HEK293 (cell line): ENCODE data around the gene C14orf93.

Experiments
- CTCF ChIA-PET: fragments of 350-600 bp; formaldehyde crosslinking; extraction: SDS; loops from one replicate; lab custom pipeline; 2021; ENCODE audit warnings: antibody characterized with exemption; lab: Yijun Ruan, JAX
- POLR2A ChIA-PET: fragments of 300-600 bp; formaldehyde crosslinking; extraction: SDS; loops from one replicate; lab custom pipeline; 2020; ENCODE audit warnings: antibody characterized with exemption, inconsistent platforms; lab: Yijun Ruan, JAX
- H3K27ac ChIP-seq: fragments of 200-500 bp; sonication (Bioruptor generic); 2 replicates; pipeline ENCODE4 v1.5.1; 2014; ENCODE audit warnings: low read depth, low read length, control low read depth, inconsistent platforms; ENCODE audit errors: extremely low read depth
- H3K36me3 ChIP-seq, 2 experiments: fragments of 200-500 bp in 1 of 2; sonication (Bioruptor generic) in 1 of 2; 1 replicate in 1 of 2; 2 replicates in 1 of 2; pipeline ENCODE4 v1.5.1; 2014 to 2017; ENCODE audit warnings: inconsistent platforms in 2 of 2, low read length in 2 of 2; ENCODE audit not compliant: control insufficient read depth in 2 of 2, insufficient read depth in 1 of 2
- H3K4me1 ChIP-seq: fragments of 200-500 bp; sonication (Bioruptor generic); 2 replicates; pipeline ENCODE4 v1.5.1; 2014; ENCODE audit warnings: mild to moderate bottlenecking, low read length, inconsistent platforms; ENCODE audit not compliant: control insufficient read depth, insufficient read depth
- H3K4me3 ChIP-seq: 2 replicates; pipeline ENCODE4 v1.5.1; 2011; ENCODE audit warnings: low read depth, mild to moderate bottlenecking, control low read depth, low read length, moderate library complexity
- H3K9me3 ChIP-seq: fragments of 200-500 bp; sonication (Bioruptor generic); 2 replicates; pipeline ENCODE4 v1.5.1; 2014; ENCODE audit warnings: low read depth, low read length, inconsistent platforms; ENCODE audit not compliant: control insufficient read depth, insufficient read depth
- CTCF ChIP-seq: fragments of 450-650 bp; formaldehyde crosslinking; IDR thresholded peaks from 2 replicates; pipeline ENCODE4 v1.5.1; 2016; ENCODE audit warnings: missing biosample characterization, missing genetic modification characterization
- EGR2 ChIP-seq: fragments of 450-650 bp; formaldehyde crosslinking; IDR thresholded peaks from 2 replicates; pipeline ENCODE4 v1.5.1; 2016; ENCODE audit warnings: low read depth, missing biosample characterization, missing genetic modification characterization
- GLI2 ChIP-seq: fragments of 450-650 bp; formaldehyde crosslinking; IDR thresholded peaks from 2 replicates; pipeline ENCODE4; 2017; ENCODE audit warnings: missing biosample characterization, missing genetic modification characterization, low read depth, borderline replicate concordance
- GLIS2 ChIP-seq: fragments of 450-650 bp; formaldehyde crosslinking; IDR thresholded peaks from 2 replicates; pipeline ENCODE4 v1.5.1; 2016; ENCODE audit warnings: missing biosample characterization, missing genetic modification characterization
- KLF1 ChIP-seq: fragments of 450-650 bp; formaldehyde crosslinking; IDR thresholded peaks from 2 replicates; pipeline ENCODE4 v1.5.1; 2016; ENCODE audit warnings: missing biosample characterization, missing genetic modification characterization
- KLF10 ChIP-seq: fragments of 450-650 bp; IDR thresholded peaks from 2 replicates; pipeline ENCODE4 v1.5.1; 2018; ENCODE audit warnings: missing biosample characterization, mild to moderate bottlenecking, missing genetic modification characterization
- KLF8 ChIP-seq: fragments of 450-650 bp; formaldehyde crosslinking; IDR thresholded peaks from 2 replicates; pipeline ENCODE4 v1.5.1; 2016; ENCODE audit warnings: missing biosample characterization, missing genetic modification characterization
- PBX3 ChIP-seq: sonication (generic); formaldehyde crosslinking; IDR thresholded peaks from 2 replicates; pipeline ENCODE4 v1.8.1; 2022; ENCODE audit warnings: mild to moderate bottlenecking, moderate library complexity, missing genetic modification reagents
- SP7 ChIP-seq: fragments of 450-650 bp; formaldehyde crosslinking; IDR thresholded peaks from 2 replicates; pipeline ENCODE4 v1.5.1; 2016; ENCODE audit warnings: missing biosample characterization, missing genetic modification characterization
- ZFHX2 ChIP-seq: fragments of 450-650 bp; formaldehyde crosslinking; conservative IDR thresholded peaks from 2 replicates; pipeline ENCODE4 v1.5.1; 2016; ENCODE audit warnings: missing biosample characterization, missing genetic modification characterization
- ZNF114 ChIP-seq: fragments of 450-650 bp; formaldehyde crosslinking; IDR thresholded peaks from 2 replicates; pipeline ENCODE4 v1.5.0; 2017; ENCODE audit warnings: missing biosample characterization, missing genetic modification characterization
- ZNF2 ChIP-seq: fragments of 450-650 bp; formaldehyde crosslinking; IDR thresholded peaks from 2 replicates; pipeline ENCODE4 v1.5.1; 2016; ENCODE audit warnings: missing biosample characterization, missing genetic modification characterization
- ZNF335 ChIP-seq: fragments of 450-650 bp; formaldehyde crosslinking; conservative IDR thresholded peaks from 2 replicates; pipeline ENCODE4 v1.5.1; 2016; ENCODE audit warnings: missing biosample characterization, missing genetic modification characterization
- ZNF391 ChIP-seq: fragments of 450-650 bp; formaldehyde crosslinking; IDR thresholded peaks from 2 replicates; pipeline ENCODE4 v1.5.1; 2016; ENCODE audit warnings: low read depth, missing biosample characterization, missing genetic modification characterization, borderline replicate concordance
- ZNF600 ChIP-seq: fragments of 450-650 bp; formaldehyde crosslinking; IDR thresholded peaks from 2 replicates; pipeline ENCODE4 v1.5.1; 2016; ENCODE audit warnings: missing biosample characterization, missing genetic modification characterization
- ZNF623 ChIP-seq: fragments of 450-650 bp; formaldehyde crosslinking; IDR thresholded peaks from 2 replicates; pipeline ENCODE4 v1.5.1; 2016; ENCODE audit warnings: missing biosample characterization, missing genetic modification characterization
- ZNF626 ChIP-seq: fragments of 450-650 bp; sonication (Bioruptor Pico); formaldehyde crosslinking; IDR thresholded peaks from 2 replicates; pipeline ENCODE4 v1.5.1; 2018; ENCODE audit warnings: missing biosample characterization, missing genetic modification characterization, inconsistent platforms
- ZNF654 ChIP-seq: fragments of 450-650 bp; formaldehyde crosslinking; IDR thresholded peaks from 2 replicates; pipeline ENCODE4 v1.5.1; 2016; ENCODE audit warnings: low read depth, missing biosample characterization, missing genetic modification characterization

The C14orf93 gene

GRCh38 chr14:22987291-22987690, 22.7 kb downstream of the C14orf93 start:
- no peaks in the 10 kb centered on the region for H3K9me3 ChIP-seq
- CTCF ChIA-PET = interaction anchor here (0.6 to 17.9 kb wide), 33 partner anchors 9 to 202 kb away, joined by 3 to 469 read pairs (median 10); partner anchors contain the start of genes CDH24, PRMT5, PSMB11 and SLC7A8
- no peak for TF ChIP-seq ZNF623
- TF ChIP-seq GLI2 (tag by site-specific recombination) = no peak
- TF ChIP-seq EGR2 (tag by site-specific recombination) = no peak
- no peak for TF ChIP-seq ZNF335
- TF ChIP-seq ZFHX2 = no peak
- TF ChIP-seq ZNF391 (tag by site-specific recombination) = no peak
- TF ChIP-seq ZNF626 = no peak
- no peak for TF ChIP-seq KLF10 (tag by site-specific recombination)
- no peak for TF ChIP-seq KLF1 (tag by site-specific recombination)
- TF ChIP-seq GLIS2 (tag by site-specific recombination) = no peak
- TF ChIP-seq, all 188 proteins: peak for 0
- Histone ChIP-seq H3K27ac (no peak overlapping the region), H3K4me3 (no peak overlapping the region), H3K36me3 (peaks cover 0 to 19% of the 10 kb centered on the region in 2 experiments; a peak in 2 of 3 replicates), H3K4me1 (peaks cover 4% of the 10 kb centered on the region)
- POLR2A ChIA-PET = interaction anchor here (1.0 to 3.5 kb wide), 6 partner anchors 10 to 84 kb away, joined by 5 to 33 read pairs (median 8); partner anchors contain the start of genes CDH24 and HAUS4

GRCh38 chr14:22986508-22987054, 23.4 kb downstream of the C14orf93 start:
- Histone ChIP-seq H3K27ac (no peak overlapping the region), H3K4me3 (no peak overlapping the region), H3K4me1 (peaks cover 4% of the 10 kb centered on the region), H3K9me3 (no peaks in the 10 kb centered on the region), H3K36me3 (peaks cover 0 to 19% of the 10 kb centered on the region in 2 experiments; a peak in 2 of 3 replicates)
- ChIA-PET POLR2A (interaction anchor here (0.7 to 3.5 kb wide), 15 partner anchors 8 to 109 kb away, joined by 3 to 33 read pairs (median 7); partner anchors contain the start of genes ACIN1, C14orf119, CDH24 and HAUS4), CTCF (interaction anchor here (0.6 to 17.9 kb wide), 55 partner anchors 9 to 1117 kb away, joined by 3 to 469 read pairs (median 5); partner anchors contain the start of genes ACIN1, CDH24, HAUS4 and PRMT5)
- TF ChIP-seq GLIS2 (tag by site-specific recombination) (no peak), ZNF114 (tag by site-specific recombination) (no peak), ZNF2 (tag by site-specific recombination) (0 out of 2 replicates have a peak, but pooled peaks have one; percentile 36), SP7 (tag by site-specific recombination) (0 out of 2 replicates have a peak, but pooled peaks have one; percentile 21), PBX3 (CRISPR knock-in tag) (no peak), ZNF600 (tag by site-specific recombination) (peak; percentile 51; the same call in 1 of the 2 replicates), CTCF (tag by site-specific recombination) (peak; percentile 77; the same call in 1 of the 2 replicates), KLF8 (tag by site-specific recombination) (0 out of 2 replicates have a peak, but pooled peaks have one; percentile 38), ZNF654 (tag by site-specific recombination) (peak; percentile 84)
- TF ChIP-seq, all 188 proteins: peak for 6
